HCT116 (cell line): ENCODE measurements around the gene SEMA4D. TPM values are rescaled to one million over a fixed set of nuclear protein-coding genes. Genes with fewer than 3 reads are reported as not detected.

ENCODE experiments used
- ATAC-seq: fragments of 200-7000 bp; cut with Tn5 transposase; 2 replicates; pipeline ENCODE4 v1.9.1; 2020; ENCODE audit warnings: mild to moderate bottlenecking, moderate library complexity
- BruUV-seq: library from RNA; stranded (reverse); fragments of 400-500 nt; replicated peaks from 2 replicates; lab custom pipeline; 2021; lab: Mats Ljungman, UMichigan
- CTCF ChIA-PET: fragments of 300-600 bp; sonication (Branson Sonifier 250); formaldehyde crosslinking; loops from one replicate; lab custom pipeline; 2021; ENCODE audit warnings: antibody characterized with exemption; lab: Charles Lee
- POLR2A ChIA-PET: fragments of 300-600, 350-600 bp; sonication (Branson Sonifier 250); formaldehyde crosslinking; loops from one replicate; lab custom pipeline; 2021; ENCODE audit warnings: antibody characterized with exemption; lab: Charles Lee
- RAD21 ChIA-PET, 2 experiments: fragments of 300-600 bp; sonication (Branson Sonifier 250); formaldehyde crosslinking; loops; one replicate each; lab custom pipeline; 2023; ENCODE audit warnings: low total read pairs in 2 of 2; ENCODE audit not compliant: uncharacterized antibody in 2 of 2, unreplicated experiment in 2 of 2, low non-redundant PET in 1 of 2; lab: Charles Lee
- DNase-seq: peaks from one replicate; pipeline ENCODE4 v3.0.0-alpha.2; 2010; ENCODE audit warnings: low read depth, low spot score
- H2AFZ ChIP-seq: fragments of 200-600 bp; shearing (Covaris generic), sonication (generic); 2 replicates; pipeline ENCODE4 v1.6.1; 2017; ENCODE audit warnings: low read depth, mixed run types, mixed read lengths, antibody characterized with exemption, low read length; ENCODE audit not compliant: poor library complexity, severe bottlenecking
- H3K27ac ChIP-seq: 2 replicates; pipeline ENCODE4 v1.5.1; 2012; ENCODE audit warnings: low read depth, low read length
- H3K27me3 ChIP-seq: fragments of 200-600 bp; sonication (generic); 2 replicates; pipeline ENCODE4 v1.6.1; 2016; ENCODE audit warnings: mixed run types, low read length, mixed read lengths; ENCODE audit not compliant: insufficient read depth
- H3K36me3 ChIP-seq, 2 experiments: fragments of 200-500 bp in 1 of 2; fragments of 200-600 bp in 1 of 2; sonication (Bioruptor generic) in 1 of 2; sonication (generic) in 1 of 2; 2 replicates each; pipeline versions ENCODE4 v1.5.1 to v1.6.1; 2014 to 2016; ENCODE audit warnings: low read length in 2 of 2, inconsistent platforms in 1 of 2, mixed read lengths in 1 of 2, mixed run types in 1 of 2; ENCODE audit not compliant: insufficient read depth in 2 of 2, control insufficient read depth in 1 of 2
- H3K4me1 ChIP-seq, 2 experiments: fragments of 200-600 bp in 1 of 2; sonication (generic) in 1 of 2; 2 replicates each; pipeline versions ENCODE4 v1.5.1 to v1.6.1; 2012 to 2017; ENCODE audit warnings: low read length in 2 of 2, inconsistent platforms in 1 of 2, mild to moderate bottlenecking in 1 of 2, mixed read lengths in 1 of 2, mixed run types in 1 of 2, moderate library complexity in 1 of 2; ENCODE audit not compliant: insufficient read depth in 2 of 2, control insufficient read depth in 1 of 2
- H3K4me2 ChIP-seq: fragments of 200-600 bp; sonication (generic); 2 replicates; pipeline ENCODE4 v1.6.1; 2017; ENCODE audit warnings: mixed run types, low read length, mixed read lengths
- H3K4me3 ChIP-seq, 2 experiments: fragments of 200-600 bp in 1 of 2; sonication (generic) in 1 of 2; replicated peaks in 1 of 2; 2 replicates each; pipeline ENCODE4 v1.5.1; 2011 to 2016; ENCODE audit warnings: low read length in 2 of 2, control low read depth in 1 of 2, low read depth in 1 of 2, mild to moderate bottlenecking in 1 of 2, mixed read lengths in 1 of 2, mixed run types in 1 of 2
- H3K79me2 ChIP-seq: fragments of 200-600 bp; sonication (generic); 2 replicates; pipeline ENCODE4 v1.6.1; 2017; ENCODE audit warnings: mild to moderate bottlenecking, mixed run types, low read length, moderate library complexity, mixed read lengths; ENCODE audit not compliant: insufficient read depth
- H3K9ac ChIP-seq: fragments of 200-600 bp; sonication (generic); 2 replicates; pipeline ENCODE4 v1.6.1; 2016; ENCODE audit warnings: low read length, mixed read lengths
- H3K9me2 ChIP-seq: fragments of 200-600 bp; sonication (generic), shearing (Covaris generic); 2 replicates; pipeline ENCODE4 v1.6.1; 2017; ENCODE audit warnings: mixed run types, mild to moderate bottlenecking, moderate library complexity; ENCODE audit not compliant: insufficient read depth
- H3K9me3 ChIP-seq, 2 experiments: fragments of 200-500 bp in 1 of 2; fragments of 200-600 bp in 1 of 2; sonication (Bioruptor generic) in 1 of 2; sonication (generic) in 1 of 2; 2 replicates each; pipeline ENCODE4 v1.6.1; 2014 to 2017; ENCODE audit warnings: low read length in 2 of 2, mixed read lengths in 2 of 2, inconsistent platforms in 1 of 2, low read depth in 1 of 2, mild to moderate bottlenecking in 1 of 2, mixed run types in 1 of 2, moderate library complexity in 1 of 2; ENCODE audit not compliant: control insufficient read depth in 1 of 2, insufficient read depth in 1 of 2
- H4K20me1 ChIP-seq: fragments of 200-600 bp; sonication (generic), shearing (Covaris generic); 2 replicates; pipeline ENCODE4 v1.6.1; 2017; ENCODE audit warnings: mixed run types, mild to moderate bottlenecking, moderate library complexity; ENCODE audit not compliant: insufficient read depth
- CBX3 ChIP-seq: IDR thresholded peaks from 2 replicates; pipeline ENCODE4 v1.6.1; 2012; ENCODE audit warnings: low read depth
- CTCF ChIP-seq, 3 experiments: fragments of 200-600 bp in 1 of 3; sonication (generic) in 1 of 3; IDR thresholded peaks in 2 of 3; conservative IDR thresholded peaks in 1 of 3; 2 replicates each; pipeline ENCODE4 v1.5.1; 2012 to 2017; ENCODE audit warnings: low read depth in 2 of 3, low read length in 2 of 3, antibody characterized with exemption in 1 of 3, borderline replicate concordance in 1 of 3, control low read depth in 1 of 3, mild to moderate bottlenecking in 1 of 3, mixed read lengths in 1 of 3, mixed run types in 1 of 3, moderate library complexity in 1 of 3; ENCODE audit not compliant: insufficient read depth in 1 of 3
- ELF1 ChIP-seq: IDR thresholded peaks from 2 replicates; pipeline ENCODE4 v1.6.1; 2012; ENCODE audit warnings: low read depth, borderline replicate concordance
- EZH2phosphoT487 ChIP-seq: fragments of 200-600 bp; IDR thresholded peaks from 2 replicates; pipeline ENCODE4 v1.6.1; 2018; ENCODE audit warnings: antibody characterized with exemption, borderline replicate concordance
- FOSL1 ChIP-seq: IDR thresholded peaks from 2 replicates; pipeline ENCODE4 v1.6.1; 2012; ENCODE audit warnings: low read depth
- JUND ChIP-seq: IDR thresholded peaks from 2 replicates; pipeline ENCODE4 v1.6.1; 2012
- POLR2AphosphoS5 ChIP-seq: IDR thresholded peaks from 2 replicates; pipeline ENCODE4 v1.6.1; 2011; ENCODE audit warnings: mild to moderate bottlenecking, low read depth, low read length, moderate library complexity
- RAD21 ChIP-seq: IDR thresholded peaks from 2 replicates; pipeline ENCODE4 v1.6.1; 2012; ENCODE audit warnings: low read depth, mild to moderate bottlenecking
- SIN3A ChIP-seq: IDR thresholded peaks from 2 replicates; pipeline ENCODE4 v1.6.1; 2012; ENCODE audit warnings: low read depth
- SP1 ChIP-seq: IDR thresholded peaks from 2 replicates; pipeline ENCODE4 v1.6.1; 2012; ENCODE audit warnings: low read depth
- SRF ChIP-seq: IDR thresholded peaks from 2 replicates; pipeline ENCODE4 v1.6.1; 2012; ENCODE audit warnings: low read depth
- YY1 ChIP-seq: IDR thresholded peaks from 2 replicates; pipeline ENCODE4 v1.6.1; 2011; ENCODE audit warnings: low read length, low read depth, moderate library complexity, mild to moderate bottlenecking; ENCODE audit not compliant: insufficient replicate concordance; ENCODE audit errors: extremely low read depth
- ZFX ChIP-seq: fragments of 450-650 bp; IDR thresholded peaks from 2 replicates; pipeline ENCODE4 v1.6.1; 2017
- intact Hi-C: fragments of 100-400 bp; cut with micrococcal nuclease; formaldehyde crosslinking; loops from 2 replicates; pipeline ENCODE4 v1.10.0; 2022
- total RNA-seq: library from RNA; stranded (reverse); gene quantifications from one replicate; pipeline ENCODE4 v1.2.1, GENCODE V29; 2021; ENCODE audit not compliant: unreplicated experiment

Gene SEMA4D
- total RNA-seq, 1 experiment from 2014 or later = 32.0 TPM

GRCh38 chr9:89488131-89488530, 9.8 kb downstream of the SEMA4D start:
- TF ChIP-seq SRF (no peak), CBX3 (no peak), SP1 (no peak), RAD21 (no peak), ZFX (no peak), CTCF (IDR thresholded peaks at IDR 0.05 in 2 of 3, conservative IDR thresholded peaks at IDR 0.05 in 1 of 3; ENCODE audit: borderline replicate concordance in 1 of 3, insufficient read depth in 1 of 3, low read depth in 2 of 3, low read length in 2 of 3) (no peak), JUND (no peak), SIN3A (no peak), EZH2phosphoT487 (no peak), YY1 (no peak)
- H3K36me3 ChIP-seq = no peaks in the 10 kb centered on the region
- BruUV-seq = no TSS peak
- H4K20me1 ChIP-seq = no peaks in the 10 kb centered on the region
- no peaks in the 10 kb centered on the region for H3K9me2 ChIP-seq
- H3K27me3 ChIP-seq = no peaks in the 10 kb centered on the region
- no peak overlapping the region for H3K4me3 ChIP-seq
- no peak for ATAC-seq
- RAD21 ChIA-PET = no interaction called here
- no peaks in the 10 kb centered on the region for H3K4me1 ChIP-seq
- intact Hi-C loops = no loop called here
- no peaks in the 10 kb centered on the region for H3K9me3 ChIP-seq
- no peak overlapping the region for H3K9ac ChIP-seq
- CTCF ChIA-PET = no interaction called here
- peaks cover 44% of the 10 kb centered on the region for H3K79me2 ChIP-seq
- POLR2A ChIA-PET = no interaction called here
- no peak overlapping the region for H3K4me2 ChIP-seq
- no peak overlapping the region for H3K27ac ChIP-seq
- H2AFZ ChIP-seq = no peak overlapping the region
- DNase-seq = no peak

- ATAC-seq = no peak
- TF ChIP-seq ELF1 = no peak
- TF ChIP-seq POLR2AphosphoS5 = no peak
- no peak for TF ChIP-seq FOSL1
- Histone ChIP-seq H3K27ac (no peak overlapping the region), H3K36me3 (no peaks in the 10 kb centered on the region), H3K9me3 (no peaks in the 10 kb centered on the region), H3K79me2 (peaks cover 37% of the 10 kb centered on the region), H3K4me1 (no peaks in the 10 kb centered on the region), H3K27me3 (no peaks in the 10 kb centered on the region), H4K20me1 (no peaks in the 10 kb centered on the region), H3K9ac (no peak overlapping the region), H3K4me3 (no peak overlapping the region), H3K4me2 (no peak overlapping the region), H2AFZ (no peak overlapping the region), H3K9me2 (no peaks in the 10 kb centered on the region)
- ChIA-PET RAD21 (no interaction called here), POLR2A (no interaction called here), CTCF (no interaction called here)
- intact Hi-C loops = no loop called here
- no peak for DNase-seq
- no TSS peak for BruUV-seq
Observed at GRCh38 chr9:89486681-89487080, 11.2 kb downstream of the SEMA4D start.
